ENCODE measurements around the gene MYO1G.

DNA sequence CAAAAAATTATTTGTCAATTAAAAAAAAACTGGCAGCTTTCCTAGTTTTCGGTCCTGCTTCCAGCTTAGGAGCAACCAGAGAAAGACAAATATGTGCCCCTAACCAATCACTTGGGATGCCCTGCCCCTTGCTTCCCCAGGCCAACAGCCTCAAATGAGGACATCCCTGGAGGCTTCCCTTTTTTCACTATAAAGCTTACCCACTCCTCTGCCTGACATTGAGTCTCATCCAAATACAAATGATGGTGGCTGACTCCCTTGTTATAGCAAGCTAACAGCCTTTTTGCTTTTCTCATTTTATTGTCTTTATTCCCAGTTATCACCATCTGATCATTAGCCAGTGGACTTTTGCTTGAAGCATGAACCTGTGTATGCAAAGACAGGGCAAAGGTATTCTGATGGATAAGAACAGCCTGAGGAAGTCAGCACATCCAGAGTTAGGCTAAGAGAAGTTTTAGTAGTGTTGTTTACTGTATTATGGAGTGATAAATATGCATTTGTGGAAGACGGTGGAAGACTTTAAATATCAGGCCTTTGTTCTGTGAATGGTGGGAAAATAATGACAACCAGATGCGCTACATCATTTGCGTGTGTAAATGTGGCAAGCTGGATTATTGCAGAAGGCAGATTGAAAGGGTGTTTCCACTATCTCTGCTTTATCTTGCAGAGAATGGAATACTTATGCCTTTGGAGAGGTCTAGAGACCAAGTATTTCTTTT is 19.5 kb upstream of the MYO1G start:
- no peak for TF ChIP-seq TAF1 (IDR thresholded peaks at IDR 0.05; ENCODE audit: low read depth)
- TF ChIP-seq, protein P1, sequence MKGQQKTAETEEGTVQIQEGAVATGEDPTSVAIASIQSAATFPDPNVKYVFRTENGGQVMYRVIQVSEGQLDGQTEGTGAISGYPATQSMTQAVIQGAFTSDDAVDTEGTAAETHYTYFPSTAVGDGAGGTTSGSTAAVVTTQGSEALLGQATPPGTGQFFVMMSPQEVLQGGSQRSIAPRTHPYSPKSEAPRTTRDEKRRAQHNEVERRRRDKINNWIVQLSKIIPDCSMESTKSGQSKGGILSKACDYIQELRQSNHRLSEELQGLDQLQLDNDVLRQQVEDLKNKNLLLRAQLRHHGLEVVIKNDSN (IDR thresholded peaks at IDR 0.05) = no peak
- TF ChIP-seq, protein P2, sequence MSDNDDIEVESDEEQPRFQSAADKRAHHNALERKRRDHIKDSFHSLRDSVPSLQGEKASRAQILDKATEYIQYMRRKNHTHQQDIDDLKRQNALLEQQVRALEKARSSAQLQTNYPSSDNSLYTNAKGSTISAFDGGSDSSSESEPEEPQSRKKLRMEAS (IDR thresholded peaks at IDR 0.05) = no peak
- TF ChIP-seq, protein P3, sequence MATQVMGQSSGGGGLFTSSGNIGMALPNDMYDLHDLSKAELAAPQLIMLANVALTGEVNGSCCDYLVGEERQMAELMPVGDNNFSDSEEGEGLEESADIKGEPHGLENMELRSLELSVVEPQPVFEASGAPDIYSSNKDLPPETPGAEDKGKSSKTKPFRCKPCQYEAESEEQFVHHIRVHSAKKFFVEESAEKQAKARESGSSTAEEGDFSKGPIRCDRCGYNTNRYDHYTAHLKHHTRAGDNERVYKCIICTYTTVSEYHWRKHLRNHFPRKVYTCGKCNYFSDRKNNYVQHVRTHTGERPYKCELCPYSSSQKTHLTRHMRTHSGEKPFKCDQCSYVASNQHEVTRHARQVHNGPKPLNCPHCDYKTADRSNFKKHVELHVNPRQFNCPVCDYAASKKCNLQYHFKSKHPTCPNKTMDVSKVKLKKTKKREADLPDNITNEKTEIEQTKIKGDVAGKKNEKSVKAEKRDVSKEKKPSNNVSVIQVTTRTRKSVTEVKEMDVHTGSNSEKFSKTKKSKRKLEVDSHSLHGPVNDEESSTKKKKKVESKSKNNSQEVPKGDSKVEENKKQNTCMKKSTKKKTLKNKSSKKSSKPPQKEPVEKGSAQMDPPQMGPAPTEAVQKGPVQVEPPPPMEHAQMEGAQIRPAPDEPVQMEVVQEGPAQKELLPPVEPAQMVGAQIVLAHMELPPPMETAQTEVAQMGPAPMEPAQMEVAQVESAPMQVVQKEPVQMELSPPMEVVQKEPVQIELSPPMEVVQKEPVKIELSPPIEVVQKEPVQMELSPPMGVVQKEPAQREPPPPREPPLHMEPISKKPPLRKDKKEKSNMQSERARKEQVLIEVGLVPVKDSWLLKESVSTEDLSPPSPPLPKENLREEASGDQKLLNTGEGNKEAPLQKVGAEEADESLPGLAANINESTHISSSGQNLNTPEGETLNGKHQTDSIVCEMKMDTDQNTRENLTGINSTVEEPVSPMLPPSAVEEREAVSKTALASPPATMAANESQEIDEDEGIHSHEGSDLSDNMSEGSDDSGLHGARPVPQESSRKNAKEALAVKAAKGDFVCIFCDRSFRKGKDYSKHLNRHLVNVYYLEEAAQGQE (IDR thresholded peaks at IDR 0.05; ENCODE audit: low read depth) = no peak
- TF ChIP-seq NFIC (IDR thresholded peaks at IDR 0.05) = no peak
- TF ChIP-seq YY1 (IDR thresholded peaks at IDR 0.05; ENCODE audit: low read depth) = no peak
- no peak for TF ChIP-seq EP300 (IDR thresholded peaks at IDR 0.05; ENCODE audit: borderline replicate concordance)
- no peak for TF ChIP-seq CREB1 (IDR thresholded peaks at IDR 0.05; ENCODE audit: low read depth)
- TF ChIP-seq ZBTB7A (IDR thresholded peaks at IDR 0.05; ENCODE audit: low read depth) = no peak
